Measurements from ENCODE around the gene EXOC6.

DNA sequence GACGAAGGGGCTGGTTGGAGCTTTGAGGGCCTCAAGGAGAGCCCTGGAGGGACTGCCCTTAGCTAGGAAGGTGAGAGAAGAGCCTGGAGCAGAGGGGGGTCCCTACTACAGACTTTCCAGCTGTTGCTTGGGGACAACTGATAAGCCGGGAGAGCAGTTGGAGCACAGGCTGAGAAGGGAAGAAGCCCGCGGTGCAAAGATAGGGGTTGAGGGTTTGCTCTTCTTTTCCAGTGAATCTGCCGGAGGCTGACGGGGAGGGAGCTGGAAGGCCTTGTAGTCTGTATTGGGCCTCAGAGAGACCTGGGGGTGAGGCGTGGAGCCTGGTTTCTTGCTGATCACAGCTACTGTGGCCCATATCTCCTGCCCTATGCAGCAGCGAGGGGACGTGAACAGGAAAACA is 249.1 kb downstream of the EXOC6 start:
- TF ChIP-seq POLR2AphosphoS2 (IDR thresholded peaks at IDR 0.05; ENCODE audit: low read depth, low read length) (no peak), POLR2AphosphoS5 (IDR thresholded peaks at IDR 0.05; ENCODE audit: low read length) (no peak)
